Kidney (tissue), 14 donors: ENCODE data around the gene ZNF622. TPM values are rescaled to one million over a fixed set of nuclear protein-coding genes. Genes with fewer than 3 reads are reported as not detected.

ENCODE experiments used
- DNase-seq, 5 donors: peaks; one replicate each; pipeline ENCODE4 v3.0.0-alpha.2; 2013 to 2020
- FAIRE-seq: peaks from 2 replicates; lab custom pipeline; 2012; peaks lifted over from hg19 to GRCh38; lab: Jason Lieb, UNC
- H3K27ac ChIP-seq, 2 donors: one replicate each; pipeline ENCODE4 v1.7.0; 2013; ENCODE audit warnings: low read depth in 2 of 2, low read length in 2 of 2, inconsistent platforms in 1 of 2
- H3K27me3 ChIP-seq: one replicate; pipeline ENCODE4 v1.7.1; 2013; ENCODE audit warnings: low read length, inconsistent platforms; ENCODE audit not compliant: control insufficient read depth, insufficient read depth
- H3K36me3 ChIP-seq, 3 donors: one replicate each; pipeline versions ENCODE4 v1.7.0 to v1.7.1; 2013; ENCODE audit warnings: low read length in 3 of 3, control low read depth in 1 of 3, inconsistent platforms in 1 of 3; ENCODE audit not compliant: insufficient read depth in 3 of 3, control insufficient read depth in 2 of 3
- H3K4me1 ChIP-seq, 3 donors: one replicate each; pipeline versions ENCODE4 v1.7.0 to v1.7.1; 2013; ENCODE audit warnings: low read length in 3 of 3, inconsistent platforms in 1 of 3, low read depth in 1 of 3; ENCODE audit not compliant: control insufficient read depth in 2 of 3, insufficient read depth in 2 of 3
- H3K4me3 ChIP-seq, 3 donors: one replicate each; pipeline versions ENCODE4 v1.7.0 to v1.8.1; 2013; ENCODE audit warnings: low read length in 3 of 3, control low read depth in 1 of 3, inconsistent platforms in 1 of 3
- H3K9ac ChIP-seq, 3 donors: one replicate each; pipeline versions ENCODE4 v1.7.0 to v1.7.1; 2013; ENCODE audit warnings: low read length in 3 of 3, control low read depth in 1 of 3, inconsistent platforms in 1 of 3
- H3K9me3 ChIP-seq, 3 donors: one replicate each; pipeline versions ENCODE4 v1.7.0 to v1.7.1; 2013; ENCODE audit warnings: low read length in 3 of 3, control low read depth in 1 of 3, inconsistent platforms in 1 of 3; ENCODE audit not compliant: control insufficient read depth in 2 of 3, insufficient read depth in 1 of 3
- CTCF ChIP-seq: IDR thresholded peaks from 3 replicates; pipeline ENCODE4 v1.5.1; 2012; ENCODE audit warnings: mild to moderate bottlenecking, moderate library complexity, borderline replicate concordance; ENCODE audit not compliant: insufficient read depth; ENCODE audit errors: extremely low read depth
- intact Hi-C: fragments of 100-400 bp; cut with DNase I; formaldehyde crosslinking; loops from one replicate; pipeline ENCODE4 v1.11.1; 2022
- polyA plus RNA-seq: library from polyadenylated mRNA; stranded (reverse); fragments of 350-450 nt; fragmentation: Illumina TruSeq; extraction: RNeasy Lipid Tissue Mini Kit (QIAGEN cat#74804); gene quantifications from one replicate; pipeline ENCODE4 v1.2.3, GENCODE V29; 2014; ENCODE audit warnings: low read depth, low replicate concordance; ENCODE audit not compliant: insufficient read depth
- total RNA-seq: library from RNA; stranded (reverse); fragmentation: NEBNext Ultra II Directional; extraction: Animal tissue kit (Norgen Biotek cat#: 25700); gene quantifications from one replicate; pipeline ENCODE4 v1.2.1, GENCODE V29; 2021
- donor health status: control.
- donor health status: control.
- donor health status: control.
- donor health status: control.
- donor health status: control.
- donor health status: DM: yes; HTN: yes; CAD: no.
- donor health status: Normal renal cell carcinoma (clear cell type).

ZNF622 gene
- total and polyA plus RNA-seq, 2 donors from 2014 or later = 26.0 to 30.2 TPM

GRCh38 chr5:16492398-16493140 lies 27.0 kb upstream of the ZNF622 start:
- FAIRE-seq (no peak), DNase-seq (peak in 2 of 5 donors; percentile 14 to 21)
- intact Hi-C loops = no loop called here
- Histone ChIP-seq H3K36me3 (no peaks in the 10 kb centered on the region), H3K27me3 (no peaks in the 10 kb centered on the region), H3K9ac (no peak overlapping the region), H3K4me3 (no peak overlapping the region), H3K9me3 (peaks cover 0 to 16% (median 0%) of the 10 kb centered on the region in 3 donors), H3K27ac (no peak overlapping the region), H3K4me1 (peaks cover 0 to 9% (median 0%) of the 10 kb centered on the region in 3 donors)
- TF ChIP-seq CTCF = no peak

- no peak overlapping the region for H3K9ac ChIP-seq
- H3K27me3 ChIP-seq = no peaks in the 10 kb centered on the region
- H3K4me1 ChIP-seq = peaks cover 0 to 14% (median 0%) of the 10 kb centered on the region in 3 donors
- H3K4me3 ChIP-seq = no peak overlapping the region
- intact Hi-C loops = no loop called here
- DNase-seq = no peak
- H3K27ac ChIP-seq = no peak overlapping the region
- no peaks in the 10 kb centered on the region for H3K36me3 ChIP-seq
- no peak for TF ChIP-seq CTCF
- H3K9me3 ChIP-seq = peaks cover 0 to 8% (median 0%) of the 10 kb centered on the region in 3 donors
- FAIRE-seq = no peak
These were observed 25.3 kb upstream of the ZNF622 start for GRCh38 chr5:16490911-16491310.

GRCh38 chr5:16489322-16489791 lies 23.8 kb upstream of the ZNF622 start:
- no peaks in the 10 kb centered on the region for H3K27me3 ChIP-seq
- H3K4me3 ChIP-seq = no peak overlapping the region
- peaks cover 0 to 14% (median 0%) of the 10 kb centered on the region in 3 donors for H3K4me1 ChIP-seq
- intact Hi-C loops = no loop called here
- peak; percentile 66 for TF ChIP-seq CTCF
- no peaks in the 10 kb centered on the region for H3K36me3 ChIP-seq
- no peak overlapping the region for H3K9ac ChIP-seq
- H3K27ac ChIP-seq = no peak overlapping the region
- DNase-seq = peak in 2 of 5 donors; percentile 63 to 77
- peak; percentile 96 for FAIRE-seq
- no peaks in the 10 kb centered on the region for H3K9me3 ChIP-seq
